ENCODE data around the gene GM2A. TPM values are rescaled to one million over a fixed set of nuclear protein-coding genes. Genes with fewer than 3 reads are reported as not detected.

Gene GM2A
- total and polyA plus RNA-seq, 9 of the 15 experiments (the other 6 are each of a cell fraction or from before 2014, with no cell fraction given): 5.8 to 36.0 (median 10.0) TPM

DNA sequence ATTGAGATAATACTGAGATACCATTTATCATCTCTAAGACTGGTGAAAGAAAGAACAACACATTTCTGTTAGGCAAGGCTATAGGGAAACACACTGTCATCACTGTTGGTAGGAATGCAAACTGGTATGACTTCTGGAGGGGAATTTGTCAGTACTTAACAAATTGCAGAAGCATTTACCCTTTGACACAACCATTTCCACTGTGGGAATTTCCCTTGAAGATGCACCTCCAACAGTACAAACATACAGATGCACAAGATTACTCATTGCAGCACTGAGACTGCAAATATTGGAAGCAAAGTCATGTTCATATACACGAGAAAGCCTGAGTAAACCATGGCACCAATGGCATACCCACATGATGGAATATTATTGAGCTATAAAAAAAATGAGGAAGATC, 17.6 kb downstream of the GM2A start (continued):
- TF ChIP-seq, protein P1, sequence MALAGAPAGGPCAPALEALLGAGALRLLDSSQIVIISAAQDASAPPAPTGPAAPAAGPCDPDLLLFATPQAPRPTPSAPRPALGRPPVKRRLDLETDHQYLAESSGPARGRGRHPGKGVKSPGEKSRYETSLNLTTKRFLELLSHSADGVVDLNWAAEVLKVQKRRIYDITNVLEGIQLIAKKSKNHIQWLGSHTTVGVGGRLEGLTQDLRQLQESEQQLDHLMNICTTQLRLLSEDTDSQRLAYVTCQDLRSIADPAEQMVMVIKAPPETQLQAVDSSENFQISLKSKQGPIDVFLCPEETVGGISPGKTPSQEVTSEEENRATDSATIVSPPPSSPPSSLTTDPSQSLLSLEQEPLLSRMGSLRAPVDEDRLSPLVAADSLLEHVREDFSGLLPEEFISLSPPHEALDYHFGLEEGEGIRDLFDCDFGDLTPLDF (CRISPR knock-in tag; IDR thresholded peaks at IDR 0.05): no peak
- no peak for TF ChIP-seq DNMT1 (IDR thresholded peaks at IDR 0.05)
- no peak for TF ChIP-seq HNRNPK (IDR thresholded peaks at IDR 0.05; ENCODE audit: low read depth, low read length, poor library complexity, severe bottlenecking)
- TF ChIP-seq KHSRP (IDR thresholded peaks at IDR 0.05): no peak
- no peak for TF ChIP-seq ZBTB1 (CRISPR knock-in tag; IDR thresholded peaks at IDR 0.05; ENCODE audit: borderline replicate concordance, low read depth)
- TF ChIP-seq MECOM (CRISPR knock-in tag; IDR thresholded peaks at IDR 0.05): no peak
- TF ChIP-seq ZNF830 (CRISPR knock-in tag; IDR thresholded peaks at IDR 0.05): no peak
- TF ChIP-seq SNAPC5 (CRISPR knock-in tag; IDR thresholded peaks at IDR 0.05): no peak
- no peak for TF ChIP-seq KDM4B (IDR thresholded peaks at IDR 0.05; ENCODE audit: borderline replicate concordance in 2 of 2, low read depth in 1 of 2)

DNA sequence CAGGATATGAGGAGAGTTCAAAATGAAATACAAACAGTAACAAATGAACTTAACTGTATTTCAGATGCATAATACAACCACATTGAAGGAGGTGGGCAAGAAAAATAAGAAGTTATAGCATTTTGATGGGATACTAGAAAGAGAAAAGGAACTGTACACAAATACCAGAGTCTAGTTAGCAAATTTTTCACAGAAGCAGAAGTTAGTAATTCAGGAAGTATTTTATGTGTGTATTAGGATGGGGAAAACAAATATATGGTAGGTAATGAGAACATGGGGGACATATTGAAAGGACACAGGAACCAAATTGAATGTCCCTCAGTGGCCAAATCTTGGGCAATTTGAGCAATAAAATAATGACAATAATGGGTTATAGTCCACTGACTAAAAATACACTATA, 18.4 kb downstream of the GM2A start:
- POLR2A ChIA-PET: interaction anchor here (0.5 kb wide), 1 partner anchor 17 kb away, joined by 3 read pairs; no protein-coding TSS in a partner anchor
- DNase-seq (ENCODE audit: extremely low read depth in 1 of 4, low spot score in 3 of 4) (no peak), FAIRE-seq (no peak), ATAC-seq (no peak)
- Histone ChIP-seq H3K36me3 (ENCODE audit: control insufficient read depth, insufficient read depth, low read length) (peaks cover 9% of the 10 kb centered on the region; the same call in 1 of the 3 replicates), H3K9ac (ENCODE audit: insufficient read depth in 1 of 2, low read depth in 2 of 2, low read length in 2 of 2) (no peak overlapping the region), H4K20me1 (replicated peaks; ENCODE audit: control insufficient read depth, insufficient read depth, low read length) (no peaks in the 10 kb centered on the region), H3K4me3 (no peak overlapping the region), H3K4me2 (ENCODE audit: insufficient read depth, low read length) (no peak overlapping the region), H3K9me1 (ENCODE audit: control insufficient read depth, insufficient read depth, low read length) (no peaks in the 10 kb centered on the region), H3K27ac (ENCODE audit: extremely low read depth, low read depth, low read length) (no peak overlapping the region), H3K4me1 (replicated peaks in 1 of 2; ENCODE audit: control insufficient read depth in 2 of 2, insufficient read depth in 2 of 2, low read length in 2 of 2) (no peaks in the 10 kb centered on the region), H3K27me3 (ENCODE audit: control insufficient read depth in 2 of 2, insufficient read depth in 2 of 2, low read length in 2 of 2) (peaks cover 0 to 6% of the 10 kb centered on the region in 2 experiments; a peak in 2 of 5 replicates), H3K79me2 (ENCODE audit: control insufficient read depth, insufficient read depth, low read length) (no peaks in the 10 kb centered on the region), H2AFZ (ENCODE audit: low read depth, low read length) (no peak overlapping the region), H3K9me3 (replicated peaks; ENCODE audit: control insufficient read depth, insufficient read depth, low read depth, low read length) (no peaks in the 10 kb centered on the region)
- CTCF ChIA-PET (ENCODE audit: low intra/inter-chr PET ratio): no interaction called here
- in situ Hi-C loops (cut with MboI) (no loop called here), intact Hi-C loops (cut with micrococcal nuclease) (no loop called here)
- no TSS peak for BruUV-seq (replicated peaks)
- TF ChIP-seq E2F6 (IDR thresholded peaks at IDR 0.05; ENCODE audit: borderline replicate concordance in 1 of 2, extremely low read depth in 1 of 2, insufficient read depth in 1 of 2, insufficient read length in 1 of 2, low read depth in 1 of 2, low read length in 1 of 2, poor library complexity in 1 of 2, severe bottlenecking in 1 of 2): no peak
- no peak for TF ChIP-seq ELF4 (CRISPR knock-in tag; IDR thresholded peaks at IDR 0.05)
- TF ChIP-seq TRIM28 (IDR thresholded peaks at IDR 0.05): no peak
- TF ChIP-seq NR4A1 (CRISPR knock-in tag; IDR thresholded peaks at IDR 0.05): no peak
- TF ChIP-seq NR4A1 (tag; IDR thresholded peaks at IDR 0.05): no peak
- no peak for TF ChIP-seq ZNF263 (CRISPR knock-in tag; IDR thresholded peaks at IDR 0.05; ENCODE audit: borderline replicate concordance)
- no peak for TF ChIP-seq TARDBP (IDR thresholded peaks at IDR 0.05)
- TF ChIP-seq GTF2F1 (IDR thresholded peaks at IDR 0.05; ENCODE audit: low read depth, low read length): no peak
